Progenitor cell of endocrine pancreas (in vitro differentiated cells): ENCODE results near the gene UCN3. TPM values are rescaled to one million over a fixed set of nuclear protein-coding genes. Genes with fewer than 3 reads are reported as not detected.
"Not testable (repeated sequence)": the region's sequence is repeated elsewhere in the genome, so short reads cannot be mapped to it uniquely, and the experiment has no call there.

Source experiments
- DNase-seq: peaks from one replicate; pipeline ENCODE4 v3.0.0; 2021; ENCODE audit warnings: low spot score; ENCODE audit not compliant: unreplicated experiment
- H3K27ac Mint-ChIP-seq: 2 replicates; pipeline ENCODE4 v1.8.0; 2021; ENCODE audit warnings: mild to moderate bottlenecking, moderate library complexity, mixed read lengths
- H3K27me3 Mint-ChIP-seq: 2 replicates; pipeline ENCODE4 v1.8.0; 2021; ENCODE audit warnings: mixed read lengths
- H3K36me3 Mint-ChIP-seq: 2 replicates; pipeline ENCODE4 v1.8.0; 2022; ENCODE audit warnings: mixed read lengths; ENCODE audit not compliant: insufficient read depth
- H3K4me1 Mint-ChIP-seq: 2 replicates; pipeline ENCODE4 v1.8.0; 2021; ENCODE audit warnings: low read depth, mixed read lengths
- H3K4me3 Mint-ChIP-seq: 2 replicates; pipeline ENCODE4 v1.8.0; 2021; ENCODE audit warnings: low read depth, mild to moderate bottlenecking, moderate library complexity, mixed read lengths
- H3K9me3 Mint-ChIP-seq: 2 replicates; pipeline ENCODE4 v1.8.0; 2021; ENCODE audit warnings: low read depth, mixed read lengths
- total RNA-seq: library from RNA; stranded (reverse); gene quantifications from 2 replicates; pipeline ENCODE4 v1.2.1, GENCODE V29; 2021
- TF ChIP-seq, protein P1 (sequence below): fragments of 200-600 bp; sonication (generic); IDR thresholded peaks from one replicate; pipeline ENCODE4 v1.5.0; 2021; ENCODE audit warnings: antibody characterized with exemption, mild to moderate bottlenecking; ENCODE audit not compliant: unreplicated experiment

UCN3 gene
- total RNA-seq, 1 donor from 2014 or later: 1.3 TPM

DNA sequence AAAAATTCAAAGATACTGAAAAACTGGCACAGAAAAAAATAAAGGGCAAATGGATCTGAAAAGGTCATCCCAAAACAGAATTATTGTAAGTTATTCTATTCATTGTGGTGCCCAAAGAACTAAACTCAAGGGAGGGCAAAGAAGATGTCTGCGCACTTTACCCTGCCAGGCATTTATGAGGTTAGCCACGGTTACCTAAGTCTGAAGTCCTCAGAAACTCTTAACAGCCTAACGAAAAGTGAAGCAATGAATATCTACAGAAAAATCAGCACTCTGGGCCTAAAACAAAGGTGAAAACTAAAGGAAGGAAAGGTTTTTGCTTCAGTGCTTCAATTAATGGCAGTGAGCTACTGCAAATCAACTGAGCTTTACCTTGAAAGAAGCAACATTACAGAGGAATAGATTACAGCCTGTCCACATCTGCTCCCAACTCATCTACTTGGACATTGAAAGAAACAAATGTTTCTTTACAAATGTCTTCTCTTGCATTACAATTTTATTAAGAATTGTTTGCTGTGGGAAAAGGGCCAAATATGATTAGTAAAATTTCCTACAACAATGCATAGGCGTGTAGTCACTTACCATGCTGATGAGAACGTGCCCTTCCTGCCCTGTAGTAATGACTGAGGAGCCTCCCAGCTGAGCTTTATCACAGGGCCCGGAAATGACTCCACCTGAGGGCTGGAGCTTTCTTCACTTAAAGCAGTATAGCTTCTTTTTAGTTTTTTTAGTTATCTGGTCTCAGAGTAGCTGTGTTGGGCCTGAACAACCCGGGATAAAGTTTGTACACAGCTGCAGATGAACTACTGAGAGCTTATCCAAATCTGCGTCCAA lies 39.7 kb downstream of the UCN3 start, which contains the start of gene TUBAL3:
TUBAL3 (minus strand) TSS at position 621 of the 834 bp plus-strand sequence; CDS start at position 585, 36 bp downstream.
- H3K4me1 Mint-ChIP-seq: no peaks in the 10 kb centered on the region

DNA sequence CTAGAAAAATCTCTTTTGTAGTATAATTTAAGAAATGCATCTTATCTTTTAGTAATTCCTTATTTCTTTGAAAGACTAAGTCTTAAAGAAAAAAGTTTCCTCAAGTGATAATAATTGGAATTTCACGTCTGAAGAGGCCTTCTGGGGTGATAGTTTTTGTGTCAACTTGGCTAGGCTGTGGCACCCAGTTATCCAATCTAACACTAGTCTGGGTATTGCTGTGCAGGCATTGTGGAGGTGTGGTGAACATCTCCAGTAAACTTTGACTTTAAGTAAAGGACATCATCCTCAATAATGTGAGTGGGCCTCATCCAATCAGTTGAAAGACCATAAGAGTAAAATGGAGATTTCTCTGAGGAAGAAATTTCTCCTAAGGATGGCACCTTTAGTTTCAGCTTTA lies 42.2 kb downstream of the UCN3 start:
- no peak overlapping the region for H3K27ac Mint-ChIP-seq
- H3K4me1 Mint-ChIP-seq: no peaks in the 10 kb centered on the region
- peaks cover 2% of the 10 kb centered on the region for H3K36me3 Mint-ChIP-seq
- no peaks in the 10 kb centered on the region for H3K27me3 Mint-ChIP-seq
- H3K9me3 Mint-ChIP-seq: peaks cover 8% of the 10 kb centered on the region
- TF ChIP-seq, protein P1, sequence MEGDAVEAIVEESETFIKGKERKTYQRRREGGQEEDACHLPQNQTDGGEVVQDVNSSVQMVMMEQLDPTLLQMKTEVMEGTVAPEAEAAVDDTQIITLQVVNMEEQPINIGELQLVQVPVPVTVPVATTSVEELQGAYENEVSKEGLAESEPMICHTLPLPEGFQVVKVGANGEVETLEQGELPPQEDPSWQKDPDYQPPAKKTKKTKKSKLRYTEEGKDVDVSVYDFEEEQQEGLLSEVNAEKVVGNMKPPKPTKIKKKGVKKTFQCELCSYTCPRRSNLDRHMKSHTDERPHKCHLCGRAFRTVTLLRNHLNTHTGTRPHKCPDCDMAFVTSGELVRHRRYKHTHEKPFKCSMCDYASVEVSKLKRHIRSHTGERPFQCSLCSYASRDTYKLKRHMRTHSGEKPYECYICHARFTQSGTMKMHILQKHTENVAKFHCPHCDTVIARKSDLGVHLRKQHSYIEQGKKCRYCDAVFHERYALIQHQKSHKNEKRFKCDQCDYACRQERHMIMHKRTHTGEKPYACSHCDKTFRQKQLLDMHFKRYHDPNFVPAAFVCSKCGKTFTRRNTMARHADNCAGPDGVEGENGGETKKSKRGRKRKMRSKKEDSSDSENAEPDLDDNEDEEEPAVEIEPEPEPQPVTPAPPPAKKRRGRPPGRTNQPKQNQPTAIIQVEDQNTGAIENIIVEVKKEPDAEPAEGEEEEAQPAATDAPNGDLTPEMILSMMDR: no peak
- H3K4me3 Mint-ChIP-seq: no peak overlapping the region
- no peak for DNase-seq

More for the DNA sequence above, 39.7 kb downstream of the UCN3 start, which contains the start of gene TUBAL3:
- TF ChIP-seq, protein P1: no peak
- peaks cover 11% of the 10 kb centered on the region for H3K9me3 Mint-ChIP-seq
- H3K27me3 Mint-ChIP-seq: no peaks in the 10 kb centered on the region
- H3K27ac Mint-ChIP-seq: no peak within 1 kb of the TSS
- H3K36me3 Mint-ChIP-seq: peaks cover 2% of the 10 kb centered on the region
- DNase-seq: no peak
- no peak within 1 kb of the TSS for H3K4me3 Mint-ChIP-seq

DNA sequence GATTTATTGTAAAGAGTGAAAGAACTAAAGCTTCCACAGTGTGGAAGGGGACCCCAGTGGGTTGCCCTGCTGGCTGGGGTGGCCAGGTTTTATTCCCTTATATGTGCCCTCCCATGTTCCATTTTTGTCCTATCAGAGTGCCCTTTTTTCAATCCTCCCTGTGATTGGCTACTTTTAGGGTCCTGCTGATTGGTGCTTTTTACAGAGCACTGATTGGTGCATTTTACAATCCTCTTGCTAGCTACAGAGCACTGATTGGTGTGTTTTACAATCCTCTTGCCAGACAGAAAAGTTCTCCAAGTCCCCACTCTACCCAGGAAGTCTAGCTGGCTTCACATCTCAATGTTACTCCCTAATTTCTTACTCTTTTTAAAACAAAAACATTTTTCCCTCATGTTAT lies 46.0 kb downstream of the UCN3 start:
- H3K4me3 Mint-ChIP-seq, DNase-seq, H3K27ac Mint-ChIP-seq, H3K9me3 Mint-ChIP-seq, H3K4me1 Mint-ChIP-seq, H3K36me3 Mint-ChIP-seq, H3K27me3 Mint-ChIP-seq: not testable (repeated sequence)

DNA sequence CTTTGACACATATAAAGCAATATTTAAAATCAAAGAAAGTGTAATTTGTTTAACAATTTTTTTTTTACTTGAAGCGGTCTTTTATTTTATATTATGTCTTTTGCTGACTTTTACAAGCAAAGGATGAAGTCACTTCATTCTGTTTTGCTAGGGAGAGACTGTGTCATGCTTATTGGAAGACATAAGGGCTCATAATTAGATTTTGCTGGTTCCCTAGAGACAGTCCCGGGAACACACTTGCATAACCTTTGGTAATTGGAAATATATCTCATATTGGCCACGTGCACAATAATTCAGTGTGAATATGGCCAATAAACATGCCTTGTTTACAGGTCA lies 47.1 kb downstream of the UCN3 start:
- DNase-seq: no peak
- no peak overlapping the region for H3K4me3 Mint-ChIP-seq
- no peaks in the 10 kb centered on the region for H3K27me3 Mint-ChIP-seq
- peaks cover 2% of the 10 kb centered on the region for H3K4me1 Mint-ChIP-seq
- peak overlapping the region; percentile 33 for H3K27ac Mint-ChIP-seq
- TF ChIP-seq, protein P1: no peak
- peaks cover 5% of the 10 kb centered on the region for H3K9me3 Mint-ChIP-seq
- H3K36me3 Mint-ChIP-seq: peaks cover 3% of the 10 kb centered on the region

DNA sequence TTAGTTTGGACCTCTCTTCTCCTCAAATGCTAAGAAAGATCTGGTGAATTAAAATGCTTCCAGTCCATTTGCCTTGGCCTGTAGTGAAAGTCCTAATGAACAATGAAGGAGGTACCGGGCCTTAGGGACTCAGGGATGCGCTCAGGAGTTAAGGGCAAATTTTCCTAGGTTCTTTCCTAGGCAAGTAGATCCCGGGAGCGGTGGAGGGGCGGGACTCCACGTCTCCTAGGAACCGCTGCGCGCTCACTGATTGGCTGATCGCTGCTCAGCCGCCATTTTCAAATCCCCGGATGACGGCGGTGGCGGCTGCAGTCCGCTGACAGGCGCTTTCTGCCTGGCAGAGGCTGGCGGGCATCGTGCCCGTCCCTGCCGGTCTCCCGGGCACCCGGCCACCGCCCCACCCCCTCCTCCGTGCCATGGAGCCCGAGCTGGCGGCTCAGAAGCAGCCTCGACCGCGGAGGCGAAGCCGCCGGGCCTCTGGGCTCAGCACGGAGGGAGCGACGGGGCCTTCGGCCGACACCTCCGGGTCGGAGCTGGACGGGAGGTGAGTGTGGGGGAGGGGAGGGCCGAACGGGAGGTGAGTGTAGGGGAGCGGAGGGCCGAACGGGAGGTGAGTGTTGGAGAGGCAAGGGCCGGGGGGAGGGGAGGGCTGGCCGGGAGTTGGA lies 47.6 kb downstream of the UCN3 start, which contains the start of gene NET1:
NET1 (plus strand) TSS at position 281 of the 665 bp plus-strand sequence; CDS start at position 417, 136 bp downstream.
- peaks cover 2% of the 10 kb centered on the region for H3K4me1 Mint-ChIP-seq
- peaks cover 6% of the 10 kb centered on the region for H3K36me3 Mint-ChIP-seq
- no peak within 1 kb of the TSS for H3K4me3 Mint-ChIP-seq
- no peaks in the 10 kb centered on the region for H3K27me3 Mint-ChIP-seq
- peaks cover 6% of the 10 kb centered on the region for H3K9me3 Mint-ChIP-seq
- H3K27ac Mint-ChIP-seq: peak within 1 kb of the TSS; percentile 33
- TF ChIP-seq, protein P1: no peak
- DNase-seq: peak; percentile 84
